HUES64 (cell line): ENCODE data around the gene INHA.

Source experiments
- H3K27ac ChIP-seq: 2 replicates; pipeline ENCODE4 v1.7.0; 2013; ENCODE audit warnings: low read depth, low read length, inconsistent platforms
- H3K27me3 ChIP-seq: 2 replicates; pipeline ENCODE4 v1.6.1; 2013; ENCODE audit warnings: mild to moderate bottlenecking, low read length; ENCODE audit not compliant: insufficient read depth
- H3K36me3 ChIP-seq: 2 replicates; pipeline ENCODE4 v1.6.1; 2013; ENCODE audit warnings: mild to moderate bottlenecking, low read length; ENCODE audit not compliant: insufficient read depth
- H3K4me1 ChIP-seq: 2 replicates; pipeline ENCODE4 v1.6.1; 2013; ENCODE audit warnings: mild to moderate bottlenecking, low read length, moderate library complexity; ENCODE audit not compliant: insufficient read depth
- H3K4me3 ChIP-seq: 2 replicates; pipeline ENCODE4 v1.5.1; 2013; ENCODE audit warnings: mild to moderate bottlenecking, low read length, moderate library complexity
- H3K9ac ChIP-seq: 2 replicates; pipeline ENCODE4 v1.6.1; 2013; ENCODE audit warnings: mild to moderate bottlenecking, low read depth, low read length
- H3K9me3 ChIP-seq: 2 replicates; pipeline ENCODE4 v1.6.1; 2013; ENCODE audit warnings: low read depth, low read length; ENCODE audit not compliant: insufficient read depth
- WGBS: fragments of 150-250, 120-280 bp; methylation state at CpG from one replicate; pipeline ENCODE4 v1.1.7; 2013; ENCODE audit warnings: missing lambda C conversion rate; 5-methylcytosine and 5-hydroxymethylcytosine counted together

Gene INHA

GRCh38 chr2:219560893-219561178 is 11.3 kb upstream of the INHA start:
- Histone ChIP-seq H3K27ac (peak overlapping the region; percentile 35), H3K9me3 (no peaks in the 10 kb centered on the region), H3K4me3 (no peak overlapping the region), H3K9ac (no peak overlapping the region), H3K36me3 (peaks cover 30% of the 10 kb centered on the region), H3K27me3 (no peaks in the 10 kb centered on the region), H3K4me1 (peaks cover 46% of the 10 kb centered on the region)
- 81% methylated on average over 3 of the region's 3 CpGs for WGBS

DNA sequence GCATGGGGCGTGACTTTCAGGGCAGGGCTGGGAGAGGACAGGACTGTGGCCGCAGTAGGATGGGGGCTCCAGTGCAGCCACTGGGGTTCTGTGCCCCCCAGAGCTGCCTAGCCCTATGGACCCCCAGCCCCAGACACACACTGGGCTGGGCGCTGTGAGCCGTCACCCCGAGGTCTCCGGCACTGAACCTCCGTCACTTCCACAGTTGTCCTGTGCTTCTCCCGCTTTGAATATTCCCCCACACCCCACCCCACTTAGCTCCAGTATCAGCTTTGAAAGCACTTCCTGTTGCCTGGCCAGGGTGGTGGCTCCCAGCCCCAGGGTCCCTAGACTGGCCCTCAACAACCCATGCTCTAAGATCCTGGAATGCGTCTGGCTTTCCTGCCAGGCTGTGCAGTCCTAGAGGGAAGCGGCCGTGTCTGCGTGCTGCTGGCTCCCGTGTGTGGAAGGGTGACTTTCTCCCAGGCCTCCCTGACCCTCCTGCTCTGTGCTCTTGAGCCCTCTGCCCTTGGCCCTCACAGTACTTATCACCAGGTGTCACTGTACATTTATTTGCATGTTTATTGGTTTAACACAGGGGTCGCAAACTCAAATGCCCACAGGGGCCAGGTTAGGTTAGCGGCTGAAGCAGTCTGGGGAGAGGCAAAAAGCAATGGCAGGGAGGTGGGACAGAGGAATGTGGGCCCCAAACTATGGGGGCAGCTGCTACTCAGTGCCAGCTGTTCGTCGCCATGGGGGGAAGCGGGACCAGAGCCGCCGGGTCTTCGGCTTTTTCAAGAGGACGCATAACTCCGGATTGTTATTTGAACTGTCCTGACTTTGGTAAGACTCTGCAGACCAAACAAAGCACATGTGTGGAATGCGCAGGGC is 10.7 kb upstream of the INHA start:
- no peaks in the 10 kb centered on the region for H3K9me3 ChIP-seq
- H3K9ac ChIP-seq: peak overlapping the region; percentile 49; the same call in 1 of the 2 replicates
- WGBS: 73% methylated on average over 24 of the region's 24 CpGs

GRCh38 chr2:219562049-219563020 is 9.8 kb upstream of the INHA start:
- Histone ChIP-seq H3K27me3 (no peaks in the 10 kb centered on the region), H3K27ac (peak overlapping the region; percentile 79), H3K9me3 (no peaks in the 10 kb centered on the region), H3K4me1 (peaks cover 53% of the 10 kb centered on the region), H3K9ac (0 out of 2 replicates have a peak overlapping the region, but pooled peaks have one; percentile 49), H3K36me3 (peaks cover 32% of the 10 kb centered on the region), H3K4me3 (no peak overlapping the region)
- 83% methylated on average over 35 of the region's 35 CpGs for WGBS

More for the DNA sequence above, 10.7 kb upstream of the INHA start:
- H3K27me3 ChIP-seq: no peaks in the 10 kb centered on the region
- no peak overlapping the region for H3K4me3 ChIP-seq
- H3K36me3 ChIP-seq: peaks cover 28% of the 10 kb centered on the region
- peak overlapping the region; percentile 79 for H3K27ac ChIP-seq
- peaks cover 52% of the 10 kb centered on the region for H3K4me1 ChIP-seq

- Histone ChIP-seq H3K4me3 (no peak overlapping the region), H3K27me3 (no peaks in the 10 kb centered on the region)
Observed at GRCh38 chr2:219563271-219563928, 8.7 kb upstream of the INHA start.

GRCh38 chr2:219565130-219566080 is 6.7 kb upstream of the INHA start:
- 46% methylated on average over 21 of the region's 21 CpGs for WGBS
- Histone ChIP-seq H3K9ac (peak overlapping the region; percentile 68), H3K4me1 (peaks cover 54% of the 10 kb centered on the region), H3K27ac (peak overlapping the region; percentile 99), H3K9me3 (no peaks in the 10 kb centered on the region), H3K4me3 (peak overlapping the region; percentile 29), H3K36me3 (peaks cover 53% of the 10 kb centered on the region), H3K27me3 (peaks cover 11% of the 10 kb centered on the region)

More at GRCh38 chr2:219563271-219563928, 8.7 kb upstream of the INHA start:
- no peak overlapping the region for H3K27ac ChIP-seq
- 94% methylated on average over 20 of the region's 20 CpGs for WGBS
- H3K36me3 ChIP-seq: peaks cover 42% of the 10 kb centered on the region
- H3K4me1 ChIP-seq: peaks cover 53% of the 10 kb centered on the region
- H3K9me3 ChIP-seq: no peaks in the 10 kb centered on the region
- no peak overlapping the region for H3K9ac ChIP-seq

GRCh38 chr2:219566640-219567039 is 5.5 kb upstream of the INHA start:
- 84% methylated on average over 11 of the region's 11 CpGs for WGBS
- H3K9ac ChIP-seq: no peak overlapping the region

DNA sequence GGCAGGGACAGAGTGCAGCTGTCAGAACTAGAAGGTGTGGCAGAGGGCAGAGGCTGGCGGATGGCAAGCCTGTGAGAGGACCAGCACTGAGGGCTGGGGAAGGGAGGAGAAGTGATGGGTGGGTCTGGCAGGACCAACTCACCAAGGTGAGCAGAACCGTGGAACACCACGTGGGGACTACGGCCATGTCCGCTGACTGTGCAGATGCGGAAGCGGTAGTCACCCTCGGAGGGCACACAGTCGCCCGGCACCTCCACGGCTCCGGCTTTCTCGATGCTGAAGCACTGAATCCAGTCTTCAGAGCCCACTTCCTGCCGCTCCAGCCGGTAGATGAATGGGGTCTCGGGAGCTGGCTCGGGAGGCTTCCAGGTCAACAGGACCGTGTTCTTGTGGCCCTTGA is 5.0 kb upstream of the INHA start:
- H3K4me1 ChIP-seq: peaks cover 45% of the 10 kb centered on the region
- WGBS: 93% methylated on average over 18 of the region's 18 CpGs

More at GRCh38 chr2:219566640-219567039, 5.5 kb upstream of the INHA start:
- Histone ChIP-seq H3K36me3 (peaks cover 53% of the 10 kb centered on the region), H3K4me1 (peaks cover 45% of the 10 kb centered on the region), H3K27me3 (peaks cover 13% of the 10 kb centered on the region), H3K4me3 (no peak overlapping the region), H3K9me3 (no peaks in the 10 kb centered on the region), H3K27ac (peak overlapping the region; percentile 99; the same call in 1 of the 2 replicates)

GRCh38 chr2:219567791-219568361 is 4.2 kb upstream of the INHA start:
- Histone ChIP-seq H3K36me3 (peaks cover 47% of the 10 kb centered on the region), H3K4me1 (peaks cover 41% of the 10 kb centered on the region), H3K27me3 (peaks cover 13% of the 10 kb centered on the region), H3K27ac (no peak overlapping the region), H3K4me3 (no peak overlapping the region), H3K9ac (no peak overlapping the region), H3K9me3 (no peaks in the 10 kb centered on the region)
- 92% methylated on average over 35 of the region's 35 CpGs for WGBS

More for the DNA sequence above, 5.0 kb upstream of the INHA start:
- Histone ChIP-seq H3K27me3 (peaks cover 13% of the 10 kb centered on the region), H3K9me3 (no peaks in the 10 kb centered on the region), H3K36me3 (peaks cover 53% of the 10 kb centered on the region), H3K4me3 (no peak overlapping the region), H3K27ac (no peak overlapping the region), H3K9ac (no peak overlapping the region)

- Histone ChIP-seq H3K27ac (no peak overlapping the region), H3K9ac (no peak overlapping the region), H3K9me3 (no peaks in the 10 kb centered on the region), H3K4me1 (peaks cover 41% of the 10 kb centered on the region), H3K4me3 (no peak overlapping the region), H3K36me3 (peaks cover 36% of the 10 kb centered on the region), H3K27me3 (peaks cover 13% of the 10 kb centered on the region)
- 93% methylated on average over 6 of the region's 6 CpGs for WGBS
Observed at GRCh38 chr2:219569041-219569440, 3.1 kb upstream of the INHA start.

DNA sequence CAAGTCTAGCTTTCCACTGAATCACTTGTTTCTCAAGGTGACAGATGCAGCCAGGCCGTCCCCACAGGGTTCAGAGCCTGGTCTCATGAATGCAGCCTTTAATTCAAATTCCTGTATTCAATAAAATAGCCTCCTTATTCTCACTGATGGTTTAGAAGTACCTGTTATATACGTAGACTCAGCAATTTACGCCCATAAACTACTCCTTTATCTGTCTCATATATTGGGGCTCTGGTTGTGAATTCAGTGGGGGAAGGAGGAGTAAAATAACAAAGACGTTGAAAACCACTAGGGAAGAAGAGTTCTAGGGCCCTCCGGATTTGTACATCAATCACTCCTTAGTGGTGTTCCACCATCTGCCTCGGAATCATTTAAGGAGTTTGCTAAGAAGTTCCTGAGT is 2.5 kb upstream of the INHA start:
- no peak overlapping the region for H3K27ac ChIP-seq
- H3K4me1 ChIP-seq: peaks cover 38% of the 10 kb centered on the region
- H3K9me3 ChIP-seq: no peaks in the 10 kb centered on the region
- H3K36me3 ChIP-seq: peaks cover 30% of the 10 kb centered on the region
- H3K9ac ChIP-seq: no peak overlapping the region
- WGBS: 70% methylated on average over 4 of the region's 6 CpGs
- H3K4me3 ChIP-seq: peak overlapping the region; percentile 78
- peaks cover 13% of the 10 kb centered on the region for H3K27me3 ChIP-seq
